Tibial nerve (tissue), 4 donors: ENCODE results near the gene WDR82. TPM values are rescaled to one million over a fixed set of nuclear protein-coding genes. Genes with fewer than 3 reads are reported as not detected.

Experiments used
- DNase-seq, 2 donors: peaks; one replicate each; pipeline ENCODE4 v3.0.0-alpha.2; 2019; ENCODE audit warnings: low spot score in 2 of 2
- H3K27ac ChIP-seq, 4 donors: fragments of 200-600 bp; sonication (generic) in 3 of 4; one replicate each; pipeline ENCODE4 v1.5.1; 2017 to 2019; ENCODE audit warnings: mild to moderate bottlenecking in 1 of 4
- H3K27me3 ChIP-seq, 2 donors: fragments of 200-600 bp; sonication (generic) in 1 of 2; one replicate each; pipeline versions ENCODE4 v1.5.1 to v1.6.0; 2017 to 2019
- H3K36me3 ChIP-seq, 3 donors: fragments of 200-600 bp; sonication (generic); one replicate each; pipeline ENCODE4 v1.5.1; 2018 to 2019
- H3K4me1 ChIP-seq, 4 donors: fragments of 200-600 bp; sonication (generic) in 3 of 4; one replicate each; pipeline ENCODE4 v1.5.1; 2017 to 2019
- H3K4me3 ChIP-seq, 4 donors: fragments of 200-600 bp; sonication (generic) in 3 of 4; one replicate each; pipeline ENCODE4 v1.5.1; 2017 to 2019; ENCODE audit warnings: mild to moderate bottlenecking in 1 of 4, moderate library complexity in 1 of 4
- H3K9me3 ChIP-seq, 4 donors: fragments of 200-600 bp; sonication (generic) in 3 of 4; one replicate each; pipeline ENCODE4 v1.5.1; 2017 to 2019
- CTCF ChIP-seq, 5 experiments: fragments of 200-600 bp in 3 of 5; fragments of 450-650 bp in 2 of 5; sonication (generic) in 3 of 5; IDR thresholded peaks; one replicate each; pipeline ENCODE4 v1.5.1; 2016 to 2019; ENCODE audit warnings: antibody characterized with exemption in 5 of 5, mild to moderate bottlenecking in 3 of 5, moderate library complexity in 2 of 5
- EP300 ChIP-seq, 2 donors: sonication (generic); formaldehyde crosslinking; IDR thresholded peaks; one replicate each; pipeline ENCODE4 v1.6.1; 2017; ENCODE audit warnings: antibody characterized with exemption in 2 of 2, mild to moderate bottlenecking in 1 of 2
- POLR2A ChIP-seq, 2 donors: fragments of 450-650 bp; IDR thresholded peaks; one replicate each; pipeline ENCODE4 v1.6.1; 2017; ENCODE audit warnings: antibody characterized with exemption in 2 of 2, mild to moderate bottlenecking in 2 of 2, moderate library complexity in 2 of 2
- WGBS, 2 donors: methylation state at CpG; one replicate each; pipeline ENCODE4 v1.1.5; 2018; 5-methylcytosine and 5-hydroxymethylcytosine counted together
- total RNA-seq, 4 donors: library from RNA; depleted of rRNA; stranded (reverse); fragments of >200 nt; gene quantifications; one replicate each; pipeline ENCODE4 v1.1.0, GENCODE V29; 2016

Gene WDR82
- total RNA-seq, 4 donors from 2014 or later = 42.1 to 52.9 (median 48.6) TPM

DNA sequence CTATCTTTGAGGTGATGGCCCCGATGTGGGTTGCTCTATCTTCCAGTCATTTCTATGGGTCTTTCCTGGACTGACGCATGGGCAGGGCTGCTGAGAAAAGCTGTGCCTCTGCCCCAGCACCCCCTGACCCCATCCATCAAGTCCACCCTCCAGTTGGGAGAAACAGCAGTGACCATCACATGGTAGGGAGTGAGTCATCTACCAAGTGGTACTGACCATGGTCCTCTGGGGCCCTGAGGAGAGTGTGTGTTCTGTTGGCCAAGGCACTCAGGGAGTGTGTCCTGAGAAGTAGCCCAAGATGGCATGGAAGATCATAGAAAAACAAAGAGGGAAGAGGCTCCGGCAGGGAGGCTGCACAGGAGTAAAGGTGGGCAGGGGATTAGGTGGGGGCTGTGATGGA lies 36.0 kb upstream of the WDR82 start:
- Histone ChIP-seq H3K27me3 (peaks cover 0 to 5% of the 10 kb centered on the region in 2 donors), H3K36me3 (peaks cover 0 to 9% (median 0%) of the 10 kb centered on the region in 3 donors), H3K9me3 (no peaks in the 10 kb centered on the region), H3K4me3 (no peak overlapping the region), H3K27ac (peak overlapping the region in 2 of 4 donors; percentile 51 to 57), H3K4me1 (peaks cover 0 to 39% (median 20%) of the 10 kb centered on the region in 4 donors)
- WGBS, 2 donors = 91% methylated on average over 3 of the region's 3 CpGs
- DNase-seq = no peak
- no peak for TF ChIP-seq POLR2A (IDR thresholded peaks at IDR 0.05)
- no peak for TF ChIP-seq CTCF (IDR thresholded peaks at IDR 0.05)
- TF ChIP-seq EP300 (IDR thresholded peaks at IDR 0.05) = no peak

DNA sequence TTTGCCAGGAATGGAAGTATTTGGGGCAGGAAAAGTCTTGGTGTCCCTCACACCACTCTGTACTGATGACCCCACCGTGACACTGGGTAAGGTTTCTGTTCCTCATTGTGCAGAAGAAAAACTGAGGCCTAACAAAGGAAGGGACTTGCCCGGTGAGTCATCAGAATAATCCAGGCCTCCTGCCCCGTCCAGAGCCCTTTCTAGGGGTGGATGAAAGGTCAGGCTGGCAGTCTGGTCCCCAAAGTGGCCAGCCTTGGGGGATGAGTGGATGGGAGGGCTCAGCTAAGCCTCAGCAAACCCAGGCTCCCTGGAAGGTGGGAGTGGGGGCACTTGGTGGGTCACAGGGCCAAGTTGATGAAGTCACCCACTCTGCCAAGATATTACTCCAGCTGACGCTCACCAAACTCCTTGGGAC lies 35.3 kb upstream of the WDR82 start:
- 41 to 51% methylated on average over 4 of the region's 4 CpGs for WGBS, 2 donors
- TF ChIP-seq CTCF (IDR thresholded peaks at IDR 0.05) (no peak), EP300 (IDR thresholded peaks at IDR 0.05) (peak in 1 of 2 donors; percentile 18)
- DNase-seq = no peak
- Histone ChIP-seq H3K9me3 (no peaks in the 10 kb centered on the region), H3K36me3 (peaks cover 0 to 15% (median 0%) of the 10 kb centered on the region in 3 donors), H3K4me3 (no peak overlapping the region), H3K4me1 (peaks cover 0 to 39% (median 20%) of the 10 kb centered on the region in 4 donors), H3K27ac (peak overlapping the region in 2 of 4 donors; percentile 51 to 57), H3K27me3 (peaks cover 0 to 5% of the 10 kb centered on the region in 2 donors)

GRCh38 chr3:52313188-52313773 lies 34.8 kb upstream of the WDR82 start:
- no peak overlapping the region for H3K4me3 ChIP-seq
- H3K4me1 ChIP-seq = peaks cover 0 to 39% (median 20%) of the 10 kb centered on the region in 4 donors
- H3K27me3 ChIP-seq = peaks cover 0 to 5% of the 10 kb centered on the region in 2 donors
- DNase-seq = no peak
- H3K27ac ChIP-seq = peak overlapping the region in 1 of 4 donors; percentile 57
- peaks cover 0 to 15% (median 0%) of the 10 kb centered on the region in 3 donors for H3K36me3 ChIP-seq
- H3K9me3 ChIP-seq = no peaks in the 10 kb centered on the region
- TF ChIP-seq EP300 (IDR thresholded peaks at IDR 0.05) = no peak
- no peak for TF ChIP-seq CTCF (IDR thresholded peaks at IDR 0.05)
- TF ChIP-seq POLR2A (IDR thresholded peaks at IDR 0.05) = no peak
- WGBS, 2 donors = 75 to 80% methylated on average over 2 of the region's 2 CpGs

GRCh38 chr3:52311576-52312119 lies 33.2 kb upstream of the WDR82 start:
- no peak for DNase-seq
- H3K9me3 ChIP-seq = no peaks in the 10 kb centered on the region
- H3K36me3 ChIP-seq = peaks cover 0 to 15% (median 0%) of the 10 kb centered on the region in 3 donors
- no peak overlapping the region for H3K27ac ChIP-seq
- no peak overlapping the region for H3K4me3 ChIP-seq
- no peak for TF ChIP-seq POLR2A (IDR thresholded peaks at IDR 0.05)
- no peak for TF ChIP-seq CTCF (IDR thresholded peaks at IDR 0.05)
- no peak for TF ChIP-seq EP300 (IDR thresholded peaks at IDR 0.05)
- no peaks in the 10 kb centered on the region for H3K27me3 ChIP-seq
- peaks cover 0 to 27% (median 11%) of the 10 kb centered on the region in 4 donors for H3K4me1 ChIP-seq
- WGBS, 2 donors = 69 to 70% methylated on average over 7 to 9 of the region's 9 CpGs

GRCh38 chr3:52310861-52311575 lies 32.6 kb upstream of the WDR82 start:
- Histone ChIP-seq H3K27me3 (no peaks in the 10 kb centered on the region), H3K4me3 (no peak overlapping the region), H3K4me1 (peaks cover 0 to 27% (median 11%) of the 10 kb centered on the region in 4 donors), H3K9me3 (no peaks in the 10 kb centered on the region), H3K36me3 (peaks cover 0 to 15% (median 0%) of the 10 kb centered on the region in 3 donors), H3K27ac (no peak overlapping the region)
- TF ChIP-seq EP300 (IDR thresholded peaks at IDR 0.05) = no peak
- no peak for TF ChIP-seq POLR2A (IDR thresholded peaks at IDR 0.05)
- no peak for TF ChIP-seq CTCF (IDR thresholded peaks at IDR 0.05)
- WGBS, 2 donors = 51 to 53% methylated on average over 6 to 9 of the region's 9 CpGs
- DNase-seq = no peak
